ENCODE data around the gene SMIM23. TPM values are rescaled to one million over a fixed set of nuclear protein-coding genes. Genes with fewer than 3 reads are reported as not detected.

Gene SMIM23
- total and polyA plus RNA-seq, 10 of the 15 experiments (the other 5 are each of a cell fraction or from before 2014, with no cell fraction given), result not detected

GRCh38 chr5:171771856-171772255, 13.8 kb upstream of the SMIM23 start:
- in situ Hi-C loops (cut with MboI), result no loop called here
- H3K36me3 ChIP-seq (ENCODE audit: control insufficient read depth in 2 of 2, insufficient read depth in 2 of 2, low read length in 1 of 2), result no peaks in the 10 kb centered on the region
- H3K4me3 ChIP-seq, result no peak overlapping the region
- no peaks in the 10 kb centered on the region; a peak in 1 of 4 replicates for H3K27me3 ChIP-seq (replicated peaks in 1 of 2; ENCODE audit: control insufficient read depth in 2 of 2, insufficient read depth in 2 of 2, low read length in 1 of 2)
- H3K4me1 ChIP-seq (ENCODE audit: control insufficient read depth, insufficient read depth, low read length), result no peaks in the 10 kb centered on the region
- H3K4me2 ChIP-seq (ENCODE audit: control insufficient read depth, insufficient read depth), result no peak overlapping the region
- SMC1A ChIA-PET (ENCODE audit: uncharacterized antibody, unreplicated experiment), result interaction anchor here (0.7 kb wide), 1 partner anchor 10 kb away, joined by 3 read pairs; no protein-coding TSS in a partner anchor
- H4K20me1 ChIP-seq (ENCODE audit: control insufficient read depth, insufficient read depth), result no peaks in the 10 kb centered on the region
- TF ChIP-seq HCFC1 (IDR thresholded peaks at IDR 0.05; ENCODE audit: low read length) (no peak), IKZF1 (conservative IDR thresholded peaks at IDR 0.05) (no peak), CREB1 (IDR thresholded peaks at IDR 0.05; ENCODE audit: low read depth) (no peak), JUNB (IDR thresholded peaks at IDR 0.05) (no peak), RBBP5 (conservative IDR thresholded peaks at IDR 0.05) (no peak)
- 38% methylated on average over 3 of the region's 3 CpGs for WGBS (ENCODE audit: insufficient coverage, insufficient replicate concordance, low lambda C conversion rate, missing lambda C conversion rate)
- no peaks in the 10 kb centered on the region for H3K79me2 ChIP-seq (ENCODE audit: control insufficient read depth, insufficient read depth, low read length)
- no TSS peak for BruUV-seq (replicated peaks)
- CTCF ChIA-PET, result no interaction called here
- H2AFZ ChIP-seq (ENCODE audit: control insufficient read depth, low read depth, low read length), result no peak overlapping the region
- intact Hi-C loops (cut with micrococcal nuclease; ENCODE audit: unreplicated experiment), result no loop called here
- no peaks in the 10 kb centered on the region for H3K9me3 ChIP-seq (replicated peaks; ENCODE audit: control insufficient read depth, insufficient read depth, low read length)
- RAD21 ChIA-PET (ENCODE audit: unreplicated experiment), result no interaction called here
- no peak overlapping the region for H3K9ac ChIP-seq (ENCODE audit: control insufficient read depth, insufficient read depth, low read length)
- FAIRE-seq (no peak), ATAC-seq (no peak), DNase-seq (ENCODE audit: low read depth, low spot score) (no peak)
- POLR2A ChIA-PET, result no interaction called here
- no peak overlapping the region for H3K27ac ChIP-seq (ENCODE audit: control insufficient read depth, insufficient read depth)

DNA sequence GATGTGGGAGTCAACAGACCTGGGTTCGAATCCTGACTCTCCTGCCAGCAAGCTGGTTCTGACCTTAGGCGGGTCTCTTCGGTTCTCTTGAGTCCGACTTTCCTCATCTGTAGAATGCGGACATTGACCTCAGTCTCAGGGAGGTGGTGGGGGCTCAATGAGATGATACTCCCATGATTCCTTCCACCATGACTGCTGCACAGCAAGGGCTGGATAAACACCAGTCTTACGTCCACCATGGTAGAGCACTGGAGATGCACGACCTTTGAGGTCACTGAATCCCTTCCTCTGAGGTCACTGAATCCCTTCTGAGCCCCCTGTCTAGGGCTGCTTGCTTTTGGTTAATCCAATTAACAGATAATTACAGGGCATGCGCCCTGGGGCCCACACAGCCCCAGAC, 12.5 kb upstream of the SMIM23 start:
- WGBS (ENCODE audit: insufficient coverage, insufficient replicate concordance, low lambda C conversion rate, missing lambda C conversion rate), result 43% methylated on average over 8 of the region's 8 CpGs
- no peak for FAIRE-seq
- BruUV-seq (replicated peaks), result no TSS peak
- no peak for ATAC-seq
- H4K20me1 ChIP-seq (ENCODE audit: control insufficient read depth, insufficient read depth), result no peaks in the 10 kb centered on the region
- no peaks in the 10 kb centered on the region for H3K4me1 ChIP-seq (ENCODE audit: control insufficient read depth, insufficient read depth, low read length)
- intact Hi-C loops (cut with micrococcal nuclease; ENCODE audit: unreplicated experiment), result no loop called here
- in situ Hi-C loops (cut with MboI), result no loop called here
- RAD21 ChIA-PET (ENCODE audit: unreplicated experiment), result no interaction called here
- no peak overlapping the region for H3K4me2 ChIP-seq (ENCODE audit: control insufficient read depth, insufficient read depth)
- CTCF ChIA-PET, result no interaction called here
- POLR2A ChIA-PET, result no interaction called here
- DNase-seq (ENCODE audit: low read depth, low spot score), result no peak
- H3K36me3 ChIP-seq (ENCODE audit: control insufficient read depth in 2 of 2, insufficient read depth in 2 of 2, low read length in 1 of 2), result no peaks in the 10 kb centered on the region
- no peak overlapping the region for H3K4me3 ChIP-seq
- no peak overlapping the region for H2AFZ ChIP-seq (ENCODE audit: control insufficient read depth, low read depth, low read length)
- H3K9me3 ChIP-seq (replicated peaks; ENCODE audit: control insufficient read depth, insufficient read depth, low read length), result no peaks in the 10 kb centered on the region
- SMC1A ChIA-PET (ENCODE audit: uncharacterized antibody, unreplicated experiment), result no interaction called here
- H3K9ac ChIP-seq (ENCODE audit: control insufficient read depth, insufficient read depth, low read length), result no peak overlapping the region
- no peak for TF ChIP-seq HDAC2 (IDR thresholded peaks at IDR 0.05)
- TF ChIP-seq JUND (IDR thresholded peaks at IDR 0.05; ENCODE audit: low read depth, low read length), result no peak
- no peak for TF ChIP-seq ASH2L (IDR thresholded peaks at IDR 0.05; ENCODE audit: borderline replicate concordance, low read depth)
- no peak for TF ChIP-seq SMARCA5 (IDR thresholded peaks at IDR 0.05)
- TF ChIP-seq NFYA (IDR thresholded peaks at IDR 0.05; ENCODE audit: borderline replicate concordance, low read depth, low read length), result no peak
- no peak for TF ChIP-seq SUZ12 (IDR thresholded peaks at IDR 0.05; ENCODE audit: unreplicated experiment)
- H3K79me2 ChIP-seq (ENCODE audit: control insufficient read depth, insufficient read depth, low read length), result no peaks in the 10 kb centered on the region
- H3K27ac ChIP-seq (ENCODE audit: control insufficient read depth, insufficient read depth), result no peak overlapping the region
- H3K27me3 ChIP-seq (replicated peaks in 1 of 2; ENCODE audit: control insufficient read depth in 2 of 2, insufficient read depth in 2 of 2, low read length in 1 of 2), result no peaks in the 10 kb centered on the region; a peak in 1 of 4 replicates

All from GM12878 (cell line).